SU-DHL-6 (cell line): ENCODE data around the gene EXOSC10.

Source experiments
- EZH2phosphoT487 ChIP-seq: fragments of 200-600 bp; sonication (generic), shearing (Covaris generic); conservative IDR thresholded peaks from 2 replicates; pipeline ENCODE4 v1.6.1; 2018; ENCODE audit warnings: mild to moderate bottlenecking, antibody characterized with exemption, low read length, moderate library complexity, mixed read lengths
- TF ChIP-seq, protein P1 (sequence below): fragments of 200-600 bp; sonication (generic); IDR thresholded peaks from one replicate; pipeline ENCODE4 v1.5.1; 2017; ENCODE audit warnings: antibody characterized with exemption, mild to moderate bottlenecking, low read length, moderate library complexity; ENCODE audit not compliant: insufficient read depth, poor library complexity, severe bottlenecking

DNA sequence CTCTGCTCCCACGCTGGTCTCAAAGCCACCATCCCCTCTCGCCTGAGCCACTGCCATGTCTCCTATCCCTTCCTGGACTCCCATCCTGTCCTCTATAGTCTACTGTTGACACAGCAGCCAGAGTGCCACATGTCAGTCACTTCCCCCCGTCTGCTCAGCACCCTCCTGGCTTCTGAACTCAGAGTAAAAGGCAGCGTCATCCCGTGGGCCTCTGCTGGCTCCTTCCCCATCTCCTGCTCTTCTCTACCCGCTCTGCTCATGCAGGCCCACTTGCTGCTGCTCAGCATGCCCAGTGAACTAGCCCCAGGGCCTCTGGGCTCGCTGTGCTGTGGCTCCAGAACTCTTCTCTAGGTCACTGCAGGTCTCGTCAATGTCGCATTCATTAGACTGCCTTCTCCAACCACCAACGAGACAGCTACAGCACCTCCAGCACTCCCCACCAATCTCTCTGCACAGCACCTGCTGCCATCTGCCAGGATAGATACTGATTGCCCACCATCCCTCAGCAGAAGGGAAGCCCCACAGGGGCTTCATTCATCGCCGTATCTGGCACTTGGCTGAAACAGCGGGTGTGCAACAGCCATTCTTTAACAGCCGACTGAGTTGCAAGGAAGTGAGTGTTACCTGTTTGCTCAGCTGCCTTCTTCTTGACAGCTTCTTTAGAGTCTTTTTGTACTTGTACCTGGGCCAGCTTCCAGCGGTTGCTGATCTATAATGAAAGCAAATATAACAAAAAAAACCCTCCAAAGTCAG, 28.0 kb downstream of the EXOSC10 start:
- TF ChIP-seq, protein P1, sequence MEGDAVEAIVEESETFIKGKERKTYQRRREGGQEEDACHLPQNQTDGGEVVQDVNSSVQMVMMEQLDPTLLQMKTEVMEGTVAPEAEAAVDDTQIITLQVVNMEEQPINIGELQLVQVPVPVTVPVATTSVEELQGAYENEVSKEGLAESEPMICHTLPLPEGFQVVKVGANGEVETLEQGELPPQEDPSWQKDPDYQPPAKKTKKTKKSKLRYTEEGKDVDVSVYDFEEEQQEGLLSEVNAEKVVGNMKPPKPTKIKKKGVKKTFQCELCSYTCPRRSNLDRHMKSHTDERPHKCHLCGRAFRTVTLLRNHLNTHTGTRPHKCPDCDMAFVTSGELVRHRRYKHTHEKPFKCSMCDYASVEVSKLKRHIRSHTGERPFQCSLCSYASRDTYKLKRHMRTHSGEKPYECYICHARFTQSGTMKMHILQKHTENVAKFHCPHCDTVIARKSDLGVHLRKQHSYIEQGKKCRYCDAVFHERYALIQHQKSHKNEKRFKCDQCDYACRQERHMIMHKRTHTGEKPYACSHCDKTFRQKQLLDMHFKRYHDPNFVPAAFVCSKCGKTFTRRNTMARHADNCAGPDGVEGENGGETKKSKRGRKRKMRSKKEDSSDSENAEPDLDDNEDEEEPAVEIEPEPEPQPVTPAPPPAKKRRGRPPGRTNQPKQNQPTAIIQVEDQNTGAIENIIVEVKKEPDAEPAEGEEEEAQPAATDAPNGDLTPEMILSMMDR = no peak
- no peak for TF ChIP-seq EZH2phosphoT487
